Measurements from ENCODE around the gene TMEM171. TPM values are rescaled to one million over a fixed set of nuclear protein-coding genes. Genes with fewer than 3 reads are reported as not detected.

TMEM171 gene
- total and polyA plus RNA-seq, 9 of the 15 experiments (the other 6 are each of a cell fraction or from before 2014, with no cell fraction given), result 0.08 TPM; not detected in 8

- ATAC-seq (no peak), DNase-seq (ENCODE audit: extremely low read depth in 1 of 4, low spot score in 3 of 4) (no peak), FAIRE-seq (no peak)
- CTCF ChIA-PET (ENCODE audit: low intra/inter-chr PET ratio), result no interaction called here
- Histone ChIP-seq H3K4me3 (no peak overlapping the region), H3K27ac (ENCODE audit: extremely low read depth, low read depth, low read length) (no peak overlapping the region), H4K20me1 (replicated peaks; ENCODE audit: control insufficient read depth, insufficient read depth, low read length) (no peaks in the 10 kb centered on the region), H3K36me3 (ENCODE audit: control insufficient read depth, insufficient read depth, low read length) (no peaks in the 10 kb centered on the region), H3K4me2 (ENCODE audit: insufficient read depth, low read length) (no peak overlapping the region), H3K79me2 (ENCODE audit: control insufficient read depth, insufficient read depth, low read length) (no peaks in the 10 kb centered on the region), H3K9ac (ENCODE audit: insufficient read depth in 1 of 2, low read depth in 2 of 2, low read length in 2 of 2) (no peak overlapping the region), H3K9me1 (ENCODE audit: control insufficient read depth, insufficient read depth, low read length) (no peaks in the 10 kb centered on the region), H3K9me3 (replicated peaks; ENCODE audit: control insufficient read depth, insufficient read depth, low read depth, low read length) (no peaks in the 10 kb centered on the region), H3K4me1 (replicated peaks in 1 of 2; ENCODE audit: control insufficient read depth in 2 of 2, insufficient read depth in 2 of 2, low read length in 2 of 2) (no peaks in the 10 kb centered on the region), H2AFZ (ENCODE audit: low read depth, low read length) (no peak overlapping the region), H3K27me3 (ENCODE audit: control insufficient read depth in 2 of 2, insufficient read depth in 2 of 2, low read length in 2 of 2) (peaks cover 17 to 30% of the 10 kb centered on the region in 2 experiments; a peak in 4 of 5 replicates)
- POLR2A ChIA-PET, result no interaction called here
- no TSS peak for BruUV-seq (replicated peaks)
- intact Hi-C loops (cut with micrococcal nuclease) (no loop called here), in situ Hi-C loops (cut with MboI) (no loop called here)
- TF ChIP-seq SPI1 (IDR thresholded peaks at IDR 0.05; ENCODE audit: borderline replicate concordance, low read depth, low read length) (peak; percentile 75), MAFF (IDR thresholded peaks at IDR 0.05; ENCODE audit: low read length) (no peak)
- WGBS (ENCODE audit: insufficient coverage, low coverage, missing lambda C conversion rate), result 0% methylated on average over 8 of the region's 8 CpGs
Measured at GRCh38 chr5:73174100-73174815, 53.9 kb downstream of the TMEM171 start.

- Histone ChIP-seq H4K20me1 (replicated peaks; ENCODE audit: control insufficient read depth, insufficient read depth, low read length) (no peaks in the 10 kb centered on the region), H3K27me3 (ENCODE audit: control insufficient read depth in 2 of 2, insufficient read depth in 2 of 2, low read length in 2 of 2) (peaks cover 17 to 30% of the 10 kb centered on the region in 2 experiments; a peak in 4 of 5 replicates), H3K4me2 (ENCODE audit: insufficient read depth, low read length) (no peak overlapping the region), H3K9me1 (ENCODE audit: control insufficient read depth, insufficient read depth, low read length) (no peaks in the 10 kb centered on the region), H3K79me2 (ENCODE audit: control insufficient read depth, insufficient read depth, low read length) (no peaks in the 10 kb centered on the region), H3K27ac (ENCODE audit: extremely low read depth, low read depth, low read length) (no peak overlapping the region), H2AFZ (ENCODE audit: low read depth, low read length) (no peak overlapping the region), H3K9me3 (replicated peaks; ENCODE audit: control insufficient read depth, insufficient read depth, low read depth, low read length) (no peaks in the 10 kb centered on the region), H3K4me1 (replicated peaks in 1 of 2; ENCODE audit: control insufficient read depth in 2 of 2, insufficient read depth in 2 of 2, low read length in 2 of 2) (no peaks in the 10 kb centered on the region), H3K36me3 (ENCODE audit: control insufficient read depth, insufficient read depth, low read length) (no peaks in the 10 kb centered on the region), H3K9ac (ENCODE audit: insufficient read depth in 1 of 2, low read depth in 2 of 2, low read length in 2 of 2) (no peak overlapping the region), H3K4me3 (no peak overlapping the region)
- DNase-seq (ENCODE audit: extremely low read depth in 1 of 4, low spot score in 3 of 4) (no peak), FAIRE-seq (no peak), ATAC-seq (no peak)
- CTCF ChIA-PET (ENCODE audit: low intra/inter-chr PET ratio), result no interaction called here
- in situ Hi-C loops (cut with MboI), result no loop called here
- 0% methylated on average over 2 of the region's 2 CpGs for WGBS (ENCODE audit: insufficient coverage, low coverage, missing lambda C conversion rate)
- BruUV-seq (replicated peaks), result no TSS peak
- intact Hi-C loops (cut with micrococcal nuclease), result no loop called here
- POLR2A ChIA-PET, result no interaction called here
- TF ChIP-seq MXI1 (IDR thresholded peaks at IDR 0.05; ENCODE audit: low read depth, low read length) (no peak), E2F3 (CRISPR knock-in tag; IDR thresholded peaks at IDR 0.05) (no peak), RBM17 (IDR thresholded peaks at IDR 0.05; ENCODE audit: borderline replicate concordance, low read depth, low read length) (no peak), MITF (IDR thresholded peaks at IDR 0.05) (no peak)
Measured at GRCh38 chr5:73176250-73176649, 55.9 kb downstream of the TMEM171 start.
